GM18873 (cell line): ENCODE data around the gene THRA.
A peak's percentile ranks its signal among the peaks of the same experiment; 100 is the strongest.

ENCODE experiments used
- ATAC-seq: cut with Tn5 transposase; IDR thresholded peaks from one replicate; pipeline ENCODE4 v1.9.1; 2021; ENCODE audit warnings: mild to moderate bottlenecking, moderate library complexity, moderate number of reproducible peaks; ENCODE audit not compliant: unreplicated experiment, low FRiP score

Gene THRA

GRCh38 chr17:40097087-40097486, 34.3 kb downstream of the THRA start:
- no peak for ATAC-seq

GRCh38 chr17:40097931-40098845, 35.4 kb downstream of the THRA start:
- no peak for ATAC-seq

- ATAC-seq, result peak; percentile 51
Observed at GRCh38 chr17:40098846-40099618, 36.3 kb downstream of the THRA start.

GRCh38 chr17:40099619-40100418, 37.1 kb downstream of the THRA start:
- ATAC-seq, result no peak

GRCh38 chr17:40100419-40100668, 37.6 kb downstream of the THRA start, which contains the start of gene NR1D1:
TSS of gene NR1D1 (minus strand) at chr17:40100589. CDS start at chr17:40100094, 495 bp downstream.
- no peak for ATAC-seq

- ATAC-seq, result no peak
Observed at GRCh38 chr17:40100669-40101366, 38.1 kb downstream of the THRA start.

GRCh38 chr17:40101367-40102210, 38.8 kb downstream of the THRA start:
- ATAC-seq, result no peak

- no peak for ATAC-seq
Observed at GRCh38 chr17:40103071-40103661, 40.4 kb downstream of the THRA start.

- no peak for ATAC-seq
Observed at GRCh38 chr17:40103688-40104087, 40.9 kb downstream of the THRA start.

GRCh38 chr17:40104594-40105486, 42.1 kb downstream of the THRA start:
- no peak for ATAC-seq

- no peak for ATAC-seq
Observed at GRCh38 chr17:40105861-40106759, 43.3 kb downstream of the THRA start.

- no peak for ATAC-seq
Observed at GRCh38 chr17:40106760-40107521, 44.2 kb downstream of the THRA start.

- no peak for ATAC-seq
Observed at GRCh38 chr17:40107522-40108174, 44.9 kb downstream of the THRA start.

- ATAC-seq, result no peak
Observed at GRCh38 chr17:40108970-40109824, 46.4 kb downstream of the THRA start.
